GM10248 (cell line): ENCODE measurements around the gene GRM8.

ENCODE experiments used
- CTCF ChIA-PET: fragments of 300-600 bp; sonication (Branson Sonifier 250); formaldehyde crosslinking; extraction: SDS; loops from one replicate; lab custom pipeline; 2021; ENCODE audit warnings: antibody characterized with exemption; lab: Yijun Ruan, JAX
- POLR2A ChIA-PET: fragments of 350-650 bp; sonication (Branson Sonifier 250); formaldehyde crosslinking; extraction: SDS; loops from one replicate; lab custom pipeline; 2020; ENCODE audit warnings: antibody characterized with exemption; lab: Yijun Ruan, JAX
- DNase-seq: peaks from one replicate; pipeline ENCODE4 v3.0.0; 2012; ENCODE audit errors: extremely low spot score
- TF ChIP-seq, protein P1 (sequence below): IDR thresholded peaks from 2 replicates; pipeline ENCODE4 v1.5.1; 2012; ENCODE audit warnings: mild to moderate bottlenecking, low read depth; ENCODE audit errors: extremely low read depth, missing control alignments, control extremely low read depth

GRM8 gene

DNA sequence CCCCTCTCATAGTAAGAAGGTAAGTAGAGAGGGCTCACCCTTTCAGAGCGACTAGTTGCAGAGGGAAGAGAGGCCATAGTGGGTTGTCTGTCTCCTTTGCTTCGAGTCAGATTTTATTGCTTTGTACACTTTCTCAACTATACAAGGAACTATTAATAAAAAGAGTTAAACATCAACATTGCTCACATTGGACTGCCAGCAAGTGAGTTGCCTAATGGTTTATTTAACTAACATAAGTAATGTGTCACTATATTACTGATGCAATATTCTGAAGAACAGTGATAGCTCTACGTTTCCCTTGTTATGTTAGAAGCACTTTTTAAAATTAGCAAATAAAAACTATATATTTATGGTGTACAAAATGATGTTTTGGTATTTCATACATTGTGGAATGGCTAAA, 451.0 kb downstream of the GRM8 start:
- POLR2A ChIA-PET = no interaction called here
- no peak for DNase-seq

DNA sequence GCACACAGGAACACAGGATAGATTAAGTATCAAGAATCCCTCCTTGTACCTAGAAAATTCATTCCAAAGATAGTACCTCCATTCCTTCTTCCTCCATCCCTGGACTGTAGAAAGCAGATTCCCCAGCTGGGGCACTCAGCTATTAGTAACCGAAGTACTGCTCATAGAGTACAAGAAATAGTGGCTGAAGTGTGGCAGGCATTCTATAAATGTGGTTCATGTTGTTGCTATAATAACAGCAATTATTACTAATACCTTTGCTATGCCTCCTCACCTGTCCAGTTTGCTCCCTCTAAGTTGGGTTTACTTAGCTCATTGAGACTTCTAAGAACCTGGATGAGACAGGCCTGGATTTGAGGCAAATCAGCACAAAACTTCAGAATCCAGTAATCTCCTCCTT, 453.2 kb downstream of the GRM8 start:
- CTCF ChIA-PET = interaction anchor here (1.0 to 2.3 kb wide), 4 partner anchors 11 to 455 kb away, joined by 3 to 5 read pairs (median 3); no protein-coding TSS in a partner anchor
- TF ChIP-seq, protein P1, sequence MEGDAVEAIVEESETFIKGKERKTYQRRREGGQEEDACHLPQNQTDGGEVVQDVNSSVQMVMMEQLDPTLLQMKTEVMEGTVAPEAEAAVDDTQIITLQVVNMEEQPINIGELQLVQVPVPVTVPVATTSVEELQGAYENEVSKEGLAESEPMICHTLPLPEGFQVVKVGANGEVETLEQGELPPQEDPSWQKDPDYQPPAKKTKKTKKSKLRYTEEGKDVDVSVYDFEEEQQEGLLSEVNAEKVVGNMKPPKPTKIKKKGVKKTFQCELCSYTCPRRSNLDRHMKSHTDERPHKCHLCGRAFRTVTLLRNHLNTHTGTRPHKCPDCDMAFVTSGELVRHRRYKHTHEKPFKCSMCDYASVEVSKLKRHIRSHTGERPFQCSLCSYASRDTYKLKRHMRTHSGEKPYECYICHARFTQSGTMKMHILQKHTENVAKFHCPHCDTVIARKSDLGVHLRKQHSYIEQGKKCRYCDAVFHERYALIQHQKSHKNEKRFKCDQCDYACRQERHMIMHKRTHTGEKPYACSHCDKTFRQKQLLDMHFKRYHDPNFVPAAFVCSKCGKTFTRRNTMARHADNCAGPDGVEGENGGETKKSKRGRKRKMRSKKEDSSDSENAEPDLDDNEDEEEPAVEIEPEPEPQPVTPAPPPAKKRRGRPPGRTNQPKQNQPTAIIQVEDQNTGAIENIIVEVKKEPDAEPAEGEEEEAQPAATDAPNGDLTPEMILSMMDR = no peak
- no peak for DNase-seq
- POLR2A ChIA-PET = no interaction called here

More for the DNA sequence above, 451.0 kb downstream of the GRM8 start:
- TF ChIP-seq, protein P1 = no peak
- CTCF ChIA-PET = interaction anchor here (0.9 to 4.5 kb wide), 11 partner anchors 8 to 452 kb away, joined by 3 to 43 read pairs (median 5); partner anchors contain the start of gene GRM8

DNA sequence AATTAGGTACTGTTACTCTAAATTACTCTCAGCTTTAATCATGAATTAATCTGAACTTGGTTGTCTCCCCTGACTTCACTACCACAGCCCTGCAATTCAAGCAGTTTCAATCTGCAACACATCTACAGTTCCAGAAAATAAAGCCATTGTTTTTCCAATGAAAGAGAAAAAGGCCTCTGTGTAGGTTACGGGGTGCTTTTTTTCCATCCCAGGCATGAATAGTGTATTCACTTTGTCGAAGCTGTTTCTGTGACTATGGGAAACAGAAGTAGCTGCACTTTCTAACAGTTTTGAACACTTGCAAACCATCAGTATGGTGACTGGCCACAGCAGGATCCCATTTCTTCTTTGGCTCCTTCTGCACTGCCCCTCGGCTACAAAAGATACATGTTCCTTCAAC, 460.2 kb downstream of the GRM8 start:
- POLR2A ChIA-PET = no interaction called here
- CTCF ChIA-PET = interaction anchor here (1.3 to 6.5 kb wide), 2 partner anchors 11 to 17 kb away, joined by 3 to 43 read pairs; no protein-coding TSS in a partner anchor
- TF ChIP-seq, protein P1 = no peak
- DNase-seq = no peak

DNA sequence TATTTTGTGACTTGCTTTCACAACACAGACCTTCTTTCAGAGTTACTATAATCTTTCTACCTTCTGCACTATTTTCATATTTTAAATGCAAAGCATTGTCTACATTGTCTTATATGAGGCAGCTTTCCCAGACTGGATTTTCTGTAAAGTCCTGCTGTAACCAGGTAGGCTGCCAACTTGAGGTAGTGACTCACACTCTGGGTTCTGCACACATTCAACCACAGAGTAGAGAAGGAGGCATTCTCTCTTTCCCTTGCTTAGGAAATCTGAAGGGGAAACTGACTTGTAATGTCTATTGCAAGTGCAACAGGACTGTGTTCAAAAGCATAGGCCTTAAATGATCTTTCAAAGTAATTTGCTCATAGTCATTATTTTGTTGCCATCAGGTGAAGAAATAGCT, 461.4 kb downstream of the GRM8 start:
- ChIA-PET CTCF (interaction anchor here (1.3 to 6.5 kb wide), 2 partner anchors 12 to 16 kb away, joined by 3 to 43 read pairs; no protein-coding TSS in a partner anchor), POLR2A (no interaction called here)
- TF ChIP-seq, protein P1 = no peak
- DNase-seq = no peak

DNA sequence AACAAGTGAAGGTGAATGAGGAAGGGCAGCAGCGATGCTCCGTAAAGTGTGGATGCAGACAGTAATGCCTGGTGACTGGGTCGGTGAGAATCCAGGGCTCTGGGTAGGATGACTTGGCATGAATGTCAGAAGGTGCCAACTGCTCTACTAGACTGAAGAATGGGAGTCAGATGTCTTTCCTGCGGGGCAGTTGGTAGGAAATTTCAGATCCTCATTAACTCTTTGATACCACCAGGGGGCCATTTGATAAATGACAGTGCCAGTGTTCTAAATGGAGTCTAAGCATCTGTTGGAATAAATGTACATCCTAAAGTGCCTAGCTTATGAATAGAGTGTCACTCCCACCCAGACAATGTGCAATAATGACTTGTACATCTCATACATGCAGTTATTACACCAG, 462.0 kb downstream of the GRM8 start:
- ChIA-PET POLR2A (no interaction called here), CTCF (interaction anchor here (1.2 to 6.5 kb wide), 2 partner anchors 13 kb away, joined by 3 to 43 read pairs; no protein-coding TSS in a partner anchor)
- TF ChIP-seq, protein P1 = no peak
- no peak for DNase-seq

DNA sequence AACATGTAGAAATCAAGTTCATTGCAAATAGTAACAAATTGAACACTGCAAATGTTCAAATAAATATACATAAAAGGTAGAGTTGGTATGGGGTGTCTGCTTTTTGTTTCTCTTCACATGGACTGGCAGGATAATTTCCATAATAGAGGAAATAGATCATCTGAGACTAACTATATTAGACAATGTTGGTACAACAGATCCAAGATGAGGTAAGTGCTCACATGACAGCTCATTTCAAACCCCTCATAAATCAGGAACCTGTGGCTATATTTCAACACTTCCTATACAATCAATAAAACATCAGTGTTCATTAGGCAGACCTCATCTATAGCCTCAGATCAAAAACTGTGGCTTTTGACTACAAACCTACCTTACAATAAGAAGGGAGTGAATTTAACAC, 469.1 kb downstream of the GRM8 start:
- POLR2A ChIA-PET = no interaction called here
- TF ChIP-seq, protein P1 = no peak
- CTCF ChIA-PET = interaction anchor here (1.1 to 2.7 kb wide), 3 partner anchors 12 to 21 kb away, joined by 3 to 12 read pairs (median 3); no protein-coding TSS in a partner anchor
- DNase-seq = no peak
